Measurements from ENCODE around the gene CHID1. TPM values are rescaled to one million over a fixed set of nuclear protein-coding genes. Genes with fewer than 3 reads are reported as not detected.

CHID1 gene
- total and polyA plus RNA-seq, 2 experiments from 2014 or later, result 54.1 to 67.3 TPM

GRCh38 chr11:937841-938261 is 27.2 kb upstream of the CHID1 start:
- no peaks in the 10 kb centered on the region for H3K9me2 ChIP-seq (ENCODE audit: insufficient read depth)
- no peak overlapping the region for H3K4me3 ChIP-seq
- no peaks in the 10 kb centered on the region for H3K9me3 Mint-ChIP-seq
- H3K27me3 Mint-ChIP-seq (ENCODE audit: insufficient read depth, low read depth, poor library complexity), result peaks cover 8% of the 10 kb centered on the region
- peaks cover 8% of the 10 kb centered on the region; the same call in 1 of the 2 replicates for H4K20me1 ChIP-seq (replicated peaks; ENCODE audit: insufficient read depth)
- peaks cover 56% of the 10 kb centered on the region for H3K4me1 ChIP-seq (ENCODE audit: insufficient read depth)
- peak overlapping the region; percentile 53; the same call in 1 of the 2 replicates for H3K27ac ChIP-seq (ENCODE audit: low read depth)
- no peak for TF ChIP-seq NANOG (IDR thresholded peaks at IDR 0.05; ENCODE audit: borderline replicate concordance)
- TF ChIP-seq CTCF (conservative IDR thresholded peaks at IDR 0.05; ENCODE audit: low read depth in 2 of 2), result no peak
- TF ChIP-seq JUNB (IDR thresholded peaks at IDR 0.05; ENCODE audit: unreplicated experiment), result no peak
- no peak for TF ChIP-seq ETS1 (IDR thresholded peaks at IDR 0.05)
- TF ChIP-seq STAT1 (IDR thresholded peaks at IDR 0.05; ENCODE audit: unreplicated experiment), result no peak
- TF ChIP-seq ZNF331 (CRISPR knock-in tag; IDR thresholded peaks at IDR 0.05; ENCODE audit: low read depth), result no peak
- no peak for TF ChIP-seq ZNF114 (CRISPR knock-in tag; IDR thresholded peaks at IDR 0.05)
- H3K36me3 Mint-ChIP-seq (ENCODE audit: low read depth), result peaks cover 6% of the 10 kb centered on the region; the same call in 1 of the 3 replicates
- peaks cover 57% of the 10 kb centered on the region for H3K4me1 Mint-ChIP-seq
- H3K4me2 ChIP-seq, result peak overlapping the region; percentile 44
- peak overlapping the region; percentile 81 for H3K27ac Mint-ChIP-seq
- peaks cover 12% of the 10 kb centered on the region for H3F3A ChIP-seq (replicated peaks; ENCODE audit: low read depth)
- ATAC-seq, result peak; percentile 10
- H3K36me3 ChIP-seq (ENCODE audit: insufficient read depth), result no peaks in the 10 kb centered on the region
- peak overlapping the region; percentile 41; the same call in 1 of the 3 replicates for H3K4me3 Mint-ChIP-seq
- DNase-seq (ENCODE audit: low spot score), result no peak
- no peak overlapping the region for H2AFZ ChIP-seq
- H3K79me2 ChIP-seq (replicated peaks; ENCODE audit: insufficient read depth), result peaks cover 91% of the 10 kb centered on the region
- no peaks in the 10 kb centered on the region for H3K27me3 ChIP-seq (ENCODE audit: insufficient read depth)

- H3K4me1 Mint-ChIP-seq, result peaks cover 59% of the 10 kb centered on the region
- no peak overlapping the region for H3K27ac Mint-ChIP-seq
- DNase-seq (ENCODE audit: low spot score) (no peak), ATAC-seq (no peak)
- H3K9me2 ChIP-seq (ENCODE audit: insufficient read depth), result no peaks in the 10 kb centered on the region
- peaks cover 6% of the 10 kb centered on the region; the same call in 1 of the 3 replicates for H3K36me3 Mint-ChIP-seq (ENCODE audit: low read depth)
- no peaks in the 10 kb centered on the region for H3K27me3 ChIP-seq (ENCODE audit: insufficient read depth)
- no peaks in the 10 kb centered on the region for H3K36me3 ChIP-seq (ENCODE audit: insufficient read depth)
- H3K4me1 ChIP-seq (ENCODE audit: insufficient read depth), result peaks cover 59% of the 10 kb centered on the region
- H3K9me3 Mint-ChIP-seq, result no peaks in the 10 kb centered on the region
- no peak overlapping the region for H3K4me2 ChIP-seq
- no peak overlapping the region for H3K4me3 Mint-ChIP-seq
- peaks cover 91% of the 10 kb centered on the region for H3K79me2 ChIP-seq (replicated peaks; ENCODE audit: insufficient read depth)
- TF ChIP-seq ETS1 (IDR thresholded peaks at IDR 0.05) (no peak), ZNF114 (CRISPR knock-in tag; IDR thresholded peaks at IDR 0.05) (no peak), REST (IDR thresholded peaks at IDR 0.05; ENCODE audit: unreplicated experiment) (no peak), JUNB (IDR thresholded peaks at IDR 0.05; ENCODE audit: unreplicated experiment) (no peak)
- peaks cover 8% of the 10 kb centered on the region for H3K27me3 Mint-ChIP-seq (ENCODE audit: insufficient read depth, low read depth, poor library complexity)
- H3K27ac ChIP-seq (ENCODE audit: low read depth), result peak overlapping the region; percentile 76; the same call in 1 of the 2 replicates
- peaks cover 9% of the 10 kb centered on the region; the same call in 1 of the 2 replicates for H4K20me1 ChIP-seq (replicated peaks; ENCODE audit: insufficient read depth)
- peaks cover 15% of the 10 kb centered on the region for H3F3A ChIP-seq (replicated peaks; ENCODE audit: low read depth)
- no peak overlapping the region for H2AFZ ChIP-seq
- no peak overlapping the region for H3K4me3 ChIP-seq
These were observed 25.6 kb upstream of the CHID1 start for GRCh38 chr11:936199-936598.

All from GM23338 (cell line).